Measurements from ENCODE around the gene RIN1.

The RIN1 gene

GRCh38 chr11:66287889-66288670 lies 48.2 kb downstream of the RIN1 start:
- CTCF ChIA-PET: no interaction called here
- no peak for DNase-seq (ENCODE audit: low spot score)
- H3K27ac ChIP-seq: peak overlapping the region; percentile 90
- POLR2A ChIA-PET (ENCODE audit: low non-redundant PET): interaction anchor here (0.7 kb wide), 1 partner anchor 18 kb away, joined by 3 read pairs; no protein-coding TSS in a partner anchor
- TF ChIP-seq, protein P1, sequence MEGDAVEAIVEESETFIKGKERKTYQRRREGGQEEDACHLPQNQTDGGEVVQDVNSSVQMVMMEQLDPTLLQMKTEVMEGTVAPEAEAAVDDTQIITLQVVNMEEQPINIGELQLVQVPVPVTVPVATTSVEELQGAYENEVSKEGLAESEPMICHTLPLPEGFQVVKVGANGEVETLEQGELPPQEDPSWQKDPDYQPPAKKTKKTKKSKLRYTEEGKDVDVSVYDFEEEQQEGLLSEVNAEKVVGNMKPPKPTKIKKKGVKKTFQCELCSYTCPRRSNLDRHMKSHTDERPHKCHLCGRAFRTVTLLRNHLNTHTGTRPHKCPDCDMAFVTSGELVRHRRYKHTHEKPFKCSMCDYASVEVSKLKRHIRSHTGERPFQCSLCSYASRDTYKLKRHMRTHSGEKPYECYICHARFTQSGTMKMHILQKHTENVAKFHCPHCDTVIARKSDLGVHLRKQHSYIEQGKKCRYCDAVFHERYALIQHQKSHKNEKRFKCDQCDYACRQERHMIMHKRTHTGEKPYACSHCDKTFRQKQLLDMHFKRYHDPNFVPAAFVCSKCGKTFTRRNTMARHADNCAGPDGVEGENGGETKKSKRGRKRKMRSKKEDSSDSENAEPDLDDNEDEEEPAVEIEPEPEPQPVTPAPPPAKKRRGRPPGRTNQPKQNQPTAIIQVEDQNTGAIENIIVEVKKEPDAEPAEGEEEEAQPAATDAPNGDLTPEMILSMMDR (conservative IDR thresholded peaks at IDR 0.05; ENCODE audit: low read depth): no peak

GRCh38 chr11:66287211-66287888 lies 48.9 kb downstream of the RIN1 start:
- POLR2A ChIA-PET (ENCODE audit: low non-redundant PET): no interaction called here
- no peak for DNase-seq (ENCODE audit: low spot score)
- peak overlapping the region; percentile 90 for H3K27ac ChIP-seq
- CTCF ChIA-PET: no interaction called here
- TF ChIP-seq, protein P1 (conservative IDR thresholded peaks at IDR 0.05; ENCODE audit: low read depth): no peak

DNA sequence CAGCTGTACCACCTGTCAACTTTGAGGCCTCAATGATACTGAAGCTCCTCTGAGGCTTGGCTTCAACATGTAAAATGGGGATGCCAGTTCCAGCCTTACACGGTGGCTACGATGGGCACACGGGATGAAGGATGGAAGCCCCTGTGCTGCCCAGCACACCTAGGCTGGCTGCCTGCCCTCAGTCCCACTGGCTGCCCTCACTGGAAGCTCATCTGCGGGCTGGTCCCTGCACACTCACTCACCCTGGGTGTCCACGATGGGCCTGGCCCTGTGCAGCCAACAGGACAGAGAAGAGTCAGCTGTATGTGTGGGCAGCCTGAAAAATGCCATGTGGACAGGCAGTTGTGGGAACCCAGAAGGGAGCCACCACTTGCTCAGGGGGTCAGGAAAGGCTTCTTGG lies 49.5 kb downstream of the RIN1 start:
- peak overlapping the region; percentile 90 for H3K27ac ChIP-seq
- ChIA-PET POLR2A (ENCODE audit: low non-redundant PET) (no interaction called here), CTCF (interaction anchor here (0.5 to 0.7 kb wide), 2 partner anchors 22 to 382 kb away, joined by 3 to 4 read pairs; no protein-coding TSS in a partner anchor)
- DNase-seq (ENCODE audit: low spot score): no peak
- TF ChIP-seq, protein P1 (conservative IDR thresholded peaks at IDR 0.05; ENCODE audit: low read depth): no peak

- ChIA-PET POLR2A (ENCODE audit: low non-redundant PET) (no interaction called here), CTCF (no interaction called here)
- TF ChIP-seq, protein P1 (conservative IDR thresholded peaks at IDR 0.05; ENCODE audit: low read depth): no peak
- no peak for DNase-seq (ENCODE audit: low spot score)
- peak overlapping the region; percentile 90 for H3K27ac ChIP-seq
These were observed 50.8 kb downstream of the RIN1 start for GRCh38 chr11:66285250-66285947.

DNA sequence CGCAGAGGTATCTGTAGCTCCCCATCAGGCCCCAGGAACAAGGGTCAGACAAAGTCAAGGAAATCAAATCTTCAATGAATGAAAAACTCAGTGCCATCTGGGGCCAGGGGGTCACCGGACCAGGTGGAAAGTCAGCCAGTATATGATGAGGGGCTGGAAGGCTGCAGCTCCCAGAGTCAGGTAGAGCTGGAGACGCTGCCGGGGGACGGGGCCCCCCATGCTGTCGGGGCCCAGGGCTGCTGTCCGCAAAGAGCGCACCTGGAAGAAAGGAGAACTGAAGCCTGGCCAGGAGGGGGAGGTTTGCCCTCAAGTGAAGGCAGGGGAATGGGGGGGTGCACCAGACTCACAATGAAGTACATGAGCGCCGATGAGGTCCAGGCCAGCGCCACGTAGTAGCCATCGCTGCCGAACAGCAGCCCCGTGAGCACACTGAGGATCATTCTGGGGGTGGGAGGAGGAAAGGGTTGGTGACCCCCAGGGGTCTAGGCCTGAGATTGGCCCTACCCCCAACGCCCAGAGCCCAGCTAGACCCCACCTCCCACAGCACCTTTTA lies 51.6 kb downstream of the RIN1 start:
- ChIA-PET CTCF (interaction anchor here (1.0 kb wide), 1 partner anchor 27 kb away, joined by 3 read pairs; no protein-coding TSS in a partner anchor), POLR2A (ENCODE audit: low non-redundant PET) (no interaction called here)
- TF ChIP-seq, protein P1 (conservative IDR thresholded peaks at IDR 0.05; ENCODE audit: low read depth): no peak
- DNase-seq (ENCODE audit: low spot score): no peak
- H3K27ac ChIP-seq: peak overlapping the region; percentile 57; the same call in 1 of the 2 replicates

Measured in RWPE1 (cell line).